Panc1 (cell line): ENCODE measurements around the gene ZBTB47. TPM values are rescaled to one million over a fixed set of nuclear protein-coding genes. Genes with fewer than 3 reads are reported as not detected.

ENCODE experiments used
- ATAC-seq: fragments of 200-7000 bp; cut with Tn5 transposase; 2 replicates; pipeline ENCODE4 v1.9.1; 2020; ENCODE audit warnings: mild to moderate bottlenecking, moderate library complexity
- BruUV-seq: library from RNA; stranded (reverse); fragments of 400-500 nt; replicated peaks from 2 replicates; lab custom pipeline; 2021; lab: Mats Ljungman, UMichigan
- CTCF ChIA-PET: fragments of 300-600 bp; sonication (Branson Sonifier 250); formaldehyde crosslinking; loops from one replicate; lab custom pipeline; 2022; ENCODE audit warnings: antibody characterized with exemption; lab: Charles Lee
- POLR2A ChIA-PET: fragments of 300-600 bp; sonication (Branson Sonifier 250); formaldehyde crosslinking; loops from one replicate; lab custom pipeline; 2022; ENCODE audit warnings: antibody characterized with exemption; lab: Charles Lee
- DNase-seq: peaks from one replicate; pipeline ENCODE4 v3.0.0-alpha.2; 2010; ENCODE audit warnings: low read depth, low spot score
- H3K27ac ChIP-seq: 2 replicates; pipeline ENCODE4 v1.5.1; 2011; ENCODE audit warnings: mild to moderate bottlenecking, low read length, inconsistent platforms
- H3K27me3 ChIP-seq: fragments of 200-500 bp; sonication (Bioruptor generic); 2 replicates; pipeline ENCODE4 v1.6.0; 2014; ENCODE audit warnings: low read length, inconsistent platforms; ENCODE audit not compliant: control insufficient read depth, insufficient read depth
- H3K36me3 ChIP-seq: fragments of 200-500 bp; sonication (Bioruptor generic); 2 replicates; pipeline ENCODE4 v1.5.1; 2014; ENCODE audit warnings: inconsistent platforms, mild to moderate bottlenecking, low read length, moderate library complexity; ENCODE audit not compliant: control insufficient read depth, insufficient read depth
- H3K4me1 ChIP-seq: 2 replicates; pipeline ENCODE4 v1.5.1; 2011; ENCODE audit warnings: inconsistent platforms, mild to moderate bottlenecking, low read length, moderate library complexity; ENCODE audit not compliant: control insufficient read depth, insufficient read depth
- H3K4me3 ChIP-seq, 2 experiments: 2 replicates each; pipeline ENCODE4 v1.5.1; 2011 to 2012; ENCODE audit warnings: low read depth in 2 of 2, low read length in 2 of 2, mild to moderate bottlenecking in 2 of 2, inconsistent platforms in 1 of 2, moderate library complexity in 1 of 2
- H3K9me3 ChIP-seq: fragments of 200-500 bp; sonication (Bioruptor generic); 2 replicates; pipeline ENCODE4 v1.5.1; 2014; ENCODE audit warnings: low read depth, mild to moderate bottlenecking, inconsistent platforms, low read length, moderate library complexity; ENCODE audit not compliant: control insufficient read depth, insufficient read depth
- CTCF ChIP-seq: fragments of 450-650 bp; IDR thresholded peaks from 2 replicates; pipeline ENCODE4 v1.5.1; 2017; ENCODE audit warnings: mild to moderate bottlenecking
- POLR2AphosphoS5 ChIP-seq: IDR thresholded peaks from 2 replicates; pipeline ENCODE4 v1.6.1; 2012; ENCODE audit warnings: mild to moderate bottlenecking, low read depth, low read length, moderate library complexity
- REST ChIP-seq, 2 experiments: IDR thresholded peaks; 2 replicates each; pipeline ENCODE4 v1.6.1; 2011 to 2012; ENCODE audit warnings: low read depth in 2 of 2, control low read depth in 1 of 2, low read length in 1 of 2, mild to moderate bottlenecking in 1 of 2, moderate library complexity in 1 of 2; ENCODE audit not compliant: insufficient read depth in 1 of 2
- SIN3A ChIP-seq: IDR thresholded peaks from 2 replicates; pipeline ENCODE4 v1.6.1; 2012; ENCODE audit warnings: low read depth, mild to moderate bottlenecking, low read length, moderate library complexity, borderline replicate concordance; ENCODE audit not compliant: insufficient read depth
- TCF7L2 ChIP-seq: IDR thresholded peaks from 2 replicates; pipeline ENCODE4 v1.6.1; 2011; ENCODE audit warnings: mild to moderate bottlenecking, low read depth, low read length, inconsistent platforms
- in situ Hi-C: cut with HindIII; loops from 2 replicates; pipeline ENCODE4 v1.10.0; 2016; ENCODE audit warnings: low sequenced_read_pairs, low pct_unique_long_range_greater_than_20kb
- intact Hi-C: fragments of 100-400 bp; cut with micrococcal nuclease; formaldehyde crosslinking; loops from one replicate; pipeline ENCODE4 v1.10.0; 2022; ENCODE audit not compliant: unreplicated experiment
- total RNA-seq: library from RNA; stranded (reverse); gene quantifications from one replicate; pipeline ENCODE4 v1.2.1, GENCODE V29; 2021; ENCODE audit not compliant: unreplicated experiment

ZBTB47 gene
- total RNA-seq, 1 experiment from 2014 or later = 3.6 TPM

GRCh38 chr3:42647821-42648459, 5.6 kb upstream of the ZBTB47 start:
- BruUV-seq = TSS peak; percentile 73
- in situ Hi-C loops (no loop called here), intact Hi-C loops (no loop called here)
- ChIA-PET CTCF (no interaction called here), POLR2A (no interaction called here)
- Histone ChIP-seq H3K27ac (no peak overlapping the region), H3K9me3 (no peaks in the 10 kb centered on the region), H3K27me3 (no peaks in the 10 kb centered on the region), H3K4me1 (peaks cover 11% of the 10 kb centered on the region), H3K36me3 (peaks cover 9% of the 10 kb centered on the region), H3K4me3 (no peak overlapping the region)
- DNase-seq (no peak), ATAC-seq (no peak)
- TF ChIP-seq POLR2AphosphoS5 = no peak
- TF ChIP-seq SIN3A = no peak
- no peak for TF ChIP-seq REST (IDR thresholded peaks at IDR 0.05; ENCODE audit: insufficient read depth in 1 of 2, low read depth in 2 of 2, low read length in 1 of 2)
- TF ChIP-seq TCF7L2 = no peak
- no peak for TF ChIP-seq CTCF

GRCh38 chr3:42649006-42649405, 4.5 kb upstream of the ZBTB47 start:
- peaks cover 9% of the 10 kb centered on the region for H3K36me3 ChIP-seq
- ChIA-PET CTCF (no interaction called here), POLR2A (interaction anchor here (0.6 kb wide), 1 partner anchor 123 kb away, joined by 10 read pairs; no protein-coding TSS in a partner anchor)
- no peaks in the 10 kb centered on the region for H3K9me3 ChIP-seq
- DNase-seq (no peak), ATAC-seq (no peak)
- in situ Hi-C loops = no loop called here
- H3K27me3 ChIP-seq = no peaks in the 10 kb centered on the region
- BruUV-seq = no TSS peak
- peaks cover 16% of the 10 kb centered on the region for H3K4me1 ChIP-seq
- TF ChIP-seq CTCF = no peak
- TF ChIP-seq SIN3A = no peak
- TF ChIP-seq TCF7L2 = no peak
- TF ChIP-seq POLR2AphosphoS5 = no peak
- no peak for TF ChIP-seq REST (IDR thresholded peaks at IDR 0.05; ENCODE audit: insufficient read depth in 1 of 2, low read depth in 2 of 2, low read length in 1 of 2)
- no peak overlapping the region for H3K4me3 ChIP-seq
- intact Hi-C loops = no loop called here
- no peak overlapping the region for H3K27ac ChIP-seq
